BE2C (cell line): ENCODE results near the gene MYCN.

ENCODE experiments used
- DNase-seq: peaks from one replicate; pipeline ENCODE4 v3.0.0-alpha.2; 2020
- H3K27me3 ChIP-seq: fragments of 250-450 bp; sonication (Bioruptor Pico); 2 replicates; pipeline ENCODE4 v1.5.1; 2020; ENCODE audit warnings: mild to moderate bottlenecking
- H3K36me3 ChIP-seq: fragments of 250-450 bp; sonication (Bioruptor Pico); 2 replicates; pipeline ENCODE4 v1.5.1; 2020; ENCODE audit warnings: mild to moderate bottlenecking
- H3K4me1 ChIP-seq: fragments of 250-450 bp; sonication (Bioruptor Pico); 2 replicates; pipeline ENCODE4 v1.5.1; 2020
- H3K4me3 ChIP-seq: 2 replicates; pipeline ENCODE4 v1.5.1; 2011; ENCODE audit warnings: low read depth, low read length
- H3K9me3 ChIP-seq: fragments of 250-450 bp; sonication (Bioruptor Pico); 2 replicates; pipeline ENCODE4 v1.5.1; 2020
- CTCF ChIP-seq: IDR thresholded peaks from 2 replicates; pipeline ENCODE4 v1.5.1; 2012; ENCODE audit warnings: mild to moderate bottlenecking, low read depth, low read length

Gene MYCN

GRCh38 chr2:15986644-15987043 is 46.3 kb downstream of the MYCN start:
- Histone ChIP-seq H3K27me3 (no peaks in the 10 kb centered on the region), H3K4me1 (peaks cover 48% of the 10 kb centered on the region)

GRCh38 chr2:15988733-15989132 is 48.4 kb downstream of the MYCN start:
- Histone ChIP-seq H3K27me3 (no peaks in the 10 kb centered on the region), H3K4me3 (no peak overlapping the region), H3K4me1 (peaks cover 27% of the 10 kb centered on the region), H3K9me3 (peaks cover 8% of the 10 kb centered on the region; the same call in 1 of the 2 replicates), H3K36me3 (no peaks in the 10 kb centered on the region)
- no peak for DNase-seq
- no peak for TF ChIP-seq CTCF

More at GRCh38 chr2:15986644-15987043, 46.3 kb downstream of the MYCN start:
- H3K36me3 ChIP-seq = no peaks in the 10 kb centered on the region
- H3K4me3 ChIP-seq = no peak overlapping the region
- no peaks in the 10 kb centered on the region for H3K9me3 ChIP-seq
- no peak for TF ChIP-seq CTCF
- peak; percentile 100 for DNase-seq

GRCh38 chr2:15989559-15989958 is 49.2 kb downstream of the MYCN start:
- TF ChIP-seq CTCF = no peak
- peaks cover 8% of the 10 kb centered on the region; the same call in 1 of the 2 replicates for H3K9me3 ChIP-seq
- peaks cover 19% of the 10 kb centered on the region for H3K4me1 ChIP-seq
- no peaks in the 10 kb centered on the region for H3K27me3 ChIP-seq
- H3K4me3 ChIP-seq = no peak overlapping the region
- DNase-seq = no peak
- no peaks in the 10 kb centered on the region for H3K36me3 ChIP-seq

- DNase-seq = no peak
- no peak for TF ChIP-seq CTCF
- H3K4me1 ChIP-seq = peaks cover 10% of the 10 kb centered on the region
- H3K27me3 ChIP-seq = no peaks in the 10 kb centered on the region
- no peak overlapping the region for H3K4me3 ChIP-seq
- H3K36me3 ChIP-seq = no peaks in the 10 kb centered on the region
- peaks cover 13% of the 10 kb centered on the region; the same call in 1 of the 2 replicates for H3K9me3 ChIP-seq
Observed at GRCh38 chr2:15990151-15991101, 50.1 kb downstream of the MYCN start.

- Histone ChIP-seq H3K4me1 (peaks cover 2% of the 10 kb centered on the region), H3K9me3 (peaks cover 13% of the 10 kb centered on the region; the same call in 1 of the 2 replicates), H3K4me3 (no peak overlapping the region), H3K27me3 (no peaks in the 10 kb centered on the region), H3K36me3 (no peaks in the 10 kb centered on the region)
- no peak for DNase-seq
- no peak for TF ChIP-seq CTCF
Observed at GRCh38 chr2:15991231-15991630, 50.9 kb downstream of the MYCN start.
